Measurements from ENCODE around the gene CUZD1.

- TF ChIP-seq CTCF (IDR thresholded peaks at IDR 0.05; ENCODE audit: low read length) (no peak), EZH2 (IDR thresholded peaks at IDR 0.05; ENCODE audit: borderline replicate concordance, low read length) (no peak)
These were observed 37.1 kb upstream of the CUZD1 start for GRCh38 chr10:122882766-122883165.
